Mesenchymal stem cell (in vitro differentiated cells and primary cell): ENCODE data around the gene RAMACL.

Experiments
- DNase-seq: peaks from one replicate; pipeline ENCODE4 v3.0.0-alpha.2; 2013
- H2AFZ ChIP-seq: one replicate; pipeline ENCODE4 v1.6.1; 2013; ENCODE audit warnings: low read depth, mild to moderate bottlenecking, control low read depth, inconsistent platforms, low read length, moderate library complexity
- H2AK5ac ChIP-seq: 2 replicates; pipeline ENCODE4 v1.6.1; 2013; ENCODE audit warnings: low read length, moderate library complexity, mild to moderate bottlenecking, inconsistent platforms; ENCODE audit not compliant: severe bottlenecking
- H2BK120ac ChIP-seq: one replicate; pipeline ENCODE4 v1.6.1; 2013; ENCODE audit warnings: low read depth, mild to moderate bottlenecking, inconsistent platforms, low read length, moderate library complexity
- H2BK12ac ChIP-seq, 2 experiments: one replicate each; pipeline ENCODE4 v1.6.1; 2013; ENCODE audit warnings: inconsistent platforms in 2 of 2, low read length in 2 of 2, mild to moderate bottlenecking in 2 of 2, moderate library complexity in 2 of 2, control low read depth in 1 of 2
- H2BK15ac ChIP-seq: one replicate; pipeline ENCODE4 v1.6.1; 2013; ENCODE audit warnings: mild to moderate bottlenecking, low read depth, inconsistent platforms; ENCODE audit not compliant: poor library complexity, severe bottlenecking
- H2BK5ac ChIP-seq: 2 replicates; pipeline ENCODE4 v1.6.1; 2013; ENCODE audit warnings: low read depth, mild to moderate bottlenecking, low read length, control low read depth, inconsistent platforms; ENCODE audit not compliant: poor library complexity, severe bottlenecking
- H3K14ac ChIP-seq, 2 experiments: one replicate each; pipeline ENCODE4 v1.6.1; 2013; ENCODE audit warnings: inconsistent platforms in 2 of 2, low read length in 2 of 2, control low read depth in 1 of 2, mild to moderate bottlenecking in 1 of 2, moderate library complexity in 1 of 2
- H3K18ac ChIP-seq, 2 experiments: one replicate each; pipeline ENCODE4 v1.6.1; 2013; ENCODE audit warnings: inconsistent platforms in 2 of 2, low read length in 2 of 2, control low read depth in 1 of 2, low read depth in 1 of 2, mild to moderate bottlenecking in 1 of 2
- H3K23ac ChIP-seq, 2 experiments: one replicate each; pipeline ENCODE4 v1.6.1; 2013; ENCODE audit warnings: inconsistent platforms in 2 of 2, low read length in 2 of 2, mild to moderate bottlenecking in 2 of 2, moderate library complexity in 2 of 2, control low read depth in 1 of 2
- H3K27ac ChIP-seq: 2 replicates; pipeline ENCODE4 v1.5.1; 2013; ENCODE audit warnings: mild to moderate bottlenecking, moderate library complexity, low read length, control low read depth, inconsistent platforms; ENCODE audit not compliant: poor library complexity, severe bottlenecking
- H3K27me3 ChIP-seq, 2 experiments: 2 replicates each; pipeline versions ENCODE4 v1.6.1 to v1.7.0; 2013; ENCODE audit warnings: low read length in 2 of 2, mild to moderate bottlenecking in 2 of 2, moderate library complexity in 2 of 2, control low read depth in 1 of 2, inconsistent platforms in 1 of 2; ENCODE audit not compliant: control insufficient read depth in 1 of 2, insufficient read depth in 1 of 2
- H3K36me3 ChIP-seq, 2 experiments: 2 replicates each; pipeline versions ENCODE4 v1.6.1 to v1.7.0; 2013; ENCODE audit warnings: low read length in 2 of 2, control low read depth in 1 of 2, inconsistent platforms in 1 of 2, low read depth in 1 of 2, mild to moderate bottlenecking in 1 of 2; ENCODE audit not compliant: insufficient read depth in 2 of 2, control insufficient read depth in 1 of 2
- H3K4ac ChIP-seq, 2 experiments: one replicate each; pipeline ENCODE4 v1.6.1; 2013; ENCODE audit warnings: inconsistent platforms in 2 of 2, low read length in 2 of 2, mild to moderate bottlenecking in 2 of 2, moderate library complexity in 2 of 2, control low read depth in 1 of 2, low read depth in 1 of 2
- H3K4me1 ChIP-seq: 2 replicates; pipeline ENCODE4 v1.6.1; 2013; ENCODE audit warnings: low read depth, low read length, control low read depth; ENCODE audit not compliant: control insufficient read depth, insufficient read depth
- H3K4me2 ChIP-seq: 2 replicates; pipeline ENCODE4 v1.6.1; 2013; ENCODE audit warnings: low read length, mild to moderate bottlenecking, inconsistent platforms; ENCODE audit not compliant: poor library complexity, severe bottlenecking
- H3K4me3 ChIP-seq, 2 experiments: 2 replicates each; pipeline versions ENCODE4 v1.5.1 to v1.7.0; 2013; ENCODE audit warnings: low read length in 2 of 2, mild to moderate bottlenecking in 2 of 2, control low read depth in 1 of 2, low read depth in 1 of 2; ENCODE audit not compliant: insufficient read depth in 1 of 2
- H3K79me1 ChIP-seq: replicated peaks from 2 replicates; pipeline ENCODE4 v1.6.1; 2013; ENCODE audit warnings: mild to moderate bottlenecking, control low read depth, low read length, inconsistent platforms; ENCODE audit not compliant: poor library complexity, severe bottlenecking
- H3K9ac ChIP-seq: 2 replicates; pipeline ENCODE4 v1.7.0; 2013; ENCODE audit warnings: mild to moderate bottlenecking, low read length, moderate library complexity
- H3K9me3 ChIP-seq: 2 replicates; pipeline ENCODE4 v1.7.0; 2013; ENCODE audit warnings: mild to moderate bottlenecking, low read length; ENCODE audit not compliant: control insufficient read depth
- H4K8ac ChIP-seq: one replicate; pipeline ENCODE4 v1.6.1; 2013; ENCODE audit warnings: inconsistent platforms, mild to moderate bottlenecking, low read length, moderate library complexity
- H4K91ac ChIP-seq: one replicate; pipeline ENCODE4 v1.6.1; 2013; ENCODE audit warnings: mild to moderate bottlenecking, low read length, inconsistent platforms
- WGBS: methylation state at CpG from one replicate; pipeline ENCODE4 v1.1.7; 2013; ENCODE audit warnings: mixed read lengths; 5-methylcytosine and 5-hydroxymethylcytosine counted together

The RAMACL gene

GRCh38 chr6:166610069-166610468 lies 23.6 kb upstream of the RAMACL start:
- Histone ChIP-seq H3K4me3 (no peak overlapping the region), H3K27ac (no peak overlapping the region), H3K23ac (peak overlapping the region in 1 of 2 experiments; percentile 78), H3K9ac (no peak overlapping the region), H3K4me1 (peaks cover 9% of the 10 kb centered on the region), H2AFZ (no peak overlapping the region), H2BK5ac (no peak overlapping the region), H4K8ac (no peak overlapping the region), H3K4ac (peak overlapping the region in 1 of 2 experiments; percentile 79), H2BK15ac (no peak overlapping the region), H3K18ac (peak overlapping the region; percentile 52 to 90), H3K36me3 (no peaks in the 10 kb centered on the region), H2AK5ac (no peak overlapping the region), H3K14ac (no peak overlapping the region), H2BK120ac (no peak overlapping the region), H4K91ac (no peak overlapping the region), H3K79me1 (peaks cover 18% of the 10 kb centered on the region), H3K4me2 (no peak overlapping the region), H3K27me3 (no peaks in the 10 kb centered on the region), H3K9me3 (no peaks in the 10 kb centered on the region), H2BK12ac (peak overlapping the region in 1 of 2 experiments; percentile 59)
- WGBS = 91% methylated on average over 9 of the region's 9 CpGs
- DNase-seq = no peak

- no peak overlapping the region for H4K8ac ChIP-seq
- no peak overlapping the region for H3K4me2 ChIP-seq
- no peaks in the 10 kb centered on the region for H3K9me3 ChIP-seq
- no peak overlapping the region for H3K23ac ChIP-seq
- H2BK120ac ChIP-seq = no peak overlapping the region
- no peak overlapping the region for H3K4me3 ChIP-seq
- H3K9ac ChIP-seq = no peak overlapping the region
- peak; percentile 97 for DNase-seq
- H2AK5ac ChIP-seq = no peak overlapping the region
- no peak overlapping the region for H2BK5ac ChIP-seq
- H3K27ac ChIP-seq = no peak overlapping the region
- no peak overlapping the region for H4K91ac ChIP-seq
- H2BK15ac ChIP-seq = no peak overlapping the region
- no peak overlapping the region for H2BK12ac ChIP-seq
- no peak overlapping the region for H2AFZ ChIP-seq
- no peak overlapping the region for H3K4ac ChIP-seq
- no peaks in the 10 kb centered on the region for H3K4me1 ChIP-seq
- H3K18ac ChIP-seq = no peak overlapping the region
- peaks cover 13% of the 10 kb centered on the region for H3K79me1 ChIP-seq
- no peaks in the 10 kb centered on the region for H3K36me3 ChIP-seq
- 50% methylated on average over 1 of the region's 4 CpGs for WGBS
- no peaks in the 10 kb centered on the region for H3K27me3 ChIP-seq
- no peak overlapping the region for H3K14ac ChIP-seq
Measured at GRCh38 chr6:166608774-166609173, 22.3 kb upstream of the RAMACL start.

- Histone ChIP-seq H2BK15ac (no peak overlapping the region), H3K36me3 (peaks cover 0 to 3% of the 10 kb centered on the region in 2 experiments), H3K79me1 (peaks cover 14% of the 10 kb centered on the region), H4K91ac (no peak overlapping the region), H3K4me3 (no peak overlapping the region), H3K27me3 (no peaks in the 10 kb centered on the region), H3K27ac (no peak overlapping the region), H3K18ac (peak overlapping the region in 1 of 2 experiments; percentile 13), H3K4me1 (no peaks in the 10 kb centered on the region), H4K8ac (peak overlapping the region; percentile 12), H2BK12ac (no peak overlapping the region), H2AK5ac (no peak overlapping the region), H2BK120ac (no peak overlapping the region), H2AFZ (no peak overlapping the region), H3K4ac (no peak overlapping the region), H3K4me2 (no peak overlapping the region), H3K9ac (no peak overlapping the region), H3K23ac (no peak overlapping the region), H2BK5ac (no peak overlapping the region), H3K9me3 (no peaks in the 10 kb centered on the region), H3K14ac (no peak overlapping the region)
- WGBS = 97% methylated on average over 6 of the region's 6 CpGs
- no peak for DNase-seq
Measured at GRCh38 chr6:166605752-166606151, 19.3 kb upstream of the RAMACL start.

GRCh38 chr6:166604911-166605310 lies 18.4 kb upstream of the RAMACL start:
- Histone ChIP-seq H3K9ac (no peak overlapping the region), H3K23ac (no peak overlapping the region)
- DNase-seq = no peak

More at GRCh38 chr6:166604911-166605310, 18.4 kb upstream of the RAMACL start:
- no peak overlapping the region for H3K4me2 ChIP-seq
- no peak overlapping the region for H2AK5ac ChIP-seq
- H2BK120ac ChIP-seq = no peak overlapping the region
- H2BK15ac ChIP-seq = peak overlapping the region; percentile 57
- H2BK12ac ChIP-seq = no peak overlapping the region
- H3K27ac ChIP-seq = no peak overlapping the region
- WGBS = 91% methylated on average over 6 of the region's 6 CpGs
- no peak overlapping the region for H3K4me3 ChIP-seq
- H2AFZ ChIP-seq = no peak overlapping the region
- H3K9me3 ChIP-seq = no peaks in the 10 kb centered on the region
- peaks cover 12% of the 10 kb centered on the region for H3K79me1 ChIP-seq
- H2BK5ac ChIP-seq = no peak overlapping the region
- H3K4me1 ChIP-seq = no peaks in the 10 kb centered on the region
- peaks cover 0 to 3% of the 10 kb centered on the region in 2 experiments for H3K36me3 ChIP-seq
- peak overlapping the region in 1 of 2 experiments; percentile 44 for H3K18ac ChIP-seq
- no peak overlapping the region for H4K8ac ChIP-seq
- H3K27me3 ChIP-seq = no peaks in the 10 kb centered on the region
- H3K14ac ChIP-seq = no peak overlapping the region
- no peak overlapping the region for H3K4ac ChIP-seq
- no peak overlapping the region for H4K91ac ChIP-seq
